T-helper 2 cell treated with Interferon-gamma antibody and Interleukin-4, amounts not matched to agents 5 μg/mL and 100 μg/mL, for 36 hours (primary cell): ENCODE data around the gene TMEM114.

Source experiments
- DNase-seq: peaks from one replicate; pipeline ENCODE4 v3.0.0; 2021; ENCODE audit warnings: low spot score
- H3K27ac Mint-ChIP-seq: one replicate; pipeline ENCODE4 v1.8.0; 2021; ENCODE audit warnings: mild to moderate bottlenecking, mixed read lengths
- H3K27me3 Mint-ChIP-seq: one replicate; pipeline ENCODE4 v1.8.0; 2021; ENCODE audit warnings: low read depth, mixed read lengths
- H3K36me3 Mint-ChIP-seq: one replicate; pipeline ENCODE4 v1.8.0; 2021; ENCODE audit warnings: low read depth, mixed read lengths
- H3K4me1 Mint-ChIP-seq: one replicate; pipeline ENCODE4 v1.8.0; 2021; ENCODE audit warnings: low read depth, mixed read lengths
- H3K4me3 Mint-ChIP-seq: one replicate; pipeline ENCODE4 v1.8.0; 2022; ENCODE audit warnings: mild to moderate bottlenecking, moderate library complexity, mixed read lengths
- H3K9me3 Mint-ChIP-seq: one replicate; pipeline ENCODE4 v1.8.0; 2021; ENCODE audit warnings: mixed read lengths

The TMEM114 gene

DNA sequence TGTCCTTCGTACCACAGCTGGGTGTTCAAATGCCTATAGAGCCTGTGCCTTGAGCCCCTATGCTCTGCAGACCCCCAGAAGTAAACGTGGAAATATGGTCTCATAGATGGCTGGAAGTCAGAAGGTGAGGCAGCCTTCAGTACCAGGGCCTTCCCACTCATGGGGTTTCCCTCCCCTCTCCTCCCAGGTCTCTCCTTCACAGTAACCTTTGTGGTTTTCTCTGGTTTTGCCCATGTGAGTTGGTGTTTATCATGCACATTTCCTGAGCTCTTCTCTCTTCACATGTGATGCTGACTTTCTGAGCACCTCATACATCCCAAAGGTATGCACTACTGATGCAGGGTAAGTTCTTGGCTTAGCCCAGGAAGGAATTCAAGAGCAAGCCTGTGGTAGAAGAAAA lies 35.4 kb downstream of the TMEM114 start:
- H3K36me3 Mint-ChIP-seq: no peaks in the 10 kb centered on the region
- no peak for DNase-seq
- H3K27me3 Mint-ChIP-seq: no peaks in the 10 kb centered on the region
- no peak overlapping the region for H3K27ac Mint-ChIP-seq
- H3K9me3 Mint-ChIP-seq: no peaks in the 10 kb centered on the region
- H3K4me1 Mint-ChIP-seq: no peaks in the 10 kb centered on the region
- H3K4me3 Mint-ChIP-seq: no peak overlapping the region

DNA sequence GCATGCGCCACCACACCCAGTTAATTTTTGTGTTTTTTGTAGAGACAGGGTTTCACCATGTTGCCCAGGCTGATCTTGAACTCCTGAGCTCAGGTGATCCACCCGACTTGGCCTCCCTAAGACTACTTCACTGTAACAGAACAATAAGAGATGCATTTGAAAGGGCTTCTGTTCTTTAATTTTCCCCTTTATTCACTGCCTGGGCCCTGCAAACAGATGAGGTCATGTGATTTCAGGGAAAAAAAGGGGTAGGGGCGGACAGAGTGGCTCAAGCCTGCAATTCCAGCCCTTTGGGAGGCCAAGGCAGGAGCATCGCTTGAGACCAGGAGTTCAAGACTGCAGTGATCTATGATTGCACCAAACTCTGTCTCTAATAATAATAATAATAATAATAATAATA lies 36.3 kb downstream of the TMEM114 start:
- H3K27me3 Mint-ChIP-seq: no peaks in the 10 kb centered on the region
- no peaks in the 10 kb centered on the region for H3K36me3 Mint-ChIP-seq
- H3K9me3 Mint-ChIP-seq: no peaks in the 10 kb centered on the region
- no peak for DNase-seq
- H3K4me1 Mint-ChIP-seq: no peaks in the 10 kb centered on the region
- H3K4me3 Mint-ChIP-seq: no peak overlapping the region
- H3K27ac Mint-ChIP-seq: no peak overlapping the region

DNA sequence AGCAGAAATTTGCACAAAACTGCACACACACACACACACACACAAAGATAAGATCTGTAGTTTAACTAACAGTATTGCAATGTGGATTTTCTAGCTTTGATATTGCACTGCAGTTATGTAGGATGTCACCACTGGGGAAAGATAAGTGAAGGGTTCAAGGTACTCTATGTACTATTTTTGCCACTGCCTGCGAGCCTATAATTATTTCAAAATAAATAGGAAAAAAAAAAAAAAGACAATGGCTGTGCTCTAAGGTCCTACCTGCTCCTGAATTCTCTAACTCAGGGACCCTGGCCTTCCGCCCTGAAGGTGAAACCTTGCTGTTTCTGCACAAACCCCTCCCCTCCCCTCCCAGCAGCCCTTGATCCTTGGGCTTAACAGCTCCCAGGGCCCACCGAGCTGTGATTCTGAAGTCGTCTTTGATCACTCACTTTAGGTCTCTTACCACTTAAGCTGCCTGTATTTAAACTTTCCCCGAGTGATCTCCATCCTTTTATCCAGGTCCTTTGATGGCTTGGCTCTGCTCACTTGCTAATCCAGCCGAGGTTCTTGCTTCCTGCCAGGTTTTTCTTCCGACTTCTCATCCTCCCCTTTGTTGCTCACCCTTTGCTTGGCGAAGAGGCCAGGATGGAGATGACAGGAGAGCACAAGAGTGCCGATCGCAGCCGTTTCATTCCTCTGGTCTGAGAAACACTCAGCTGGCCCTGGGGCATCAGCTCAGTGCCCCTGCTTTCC lies 37.7 kb downstream of the TMEM114 start:
- H3K36me3 Mint-ChIP-seq: no peaks in the 10 kb centered on the region
- no peak overlapping the region for H3K4me3 Mint-ChIP-seq
- no peaks in the 10 kb centered on the region for H3K4me1 Mint-ChIP-seq
- H3K27ac Mint-ChIP-seq: no peak overlapping the region
- DNase-seq: no peak
- no peaks in the 10 kb centered on the region for H3K9me3 Mint-ChIP-seq
- H3K27me3 Mint-ChIP-seq: no peaks in the 10 kb centered on the region

DNA sequence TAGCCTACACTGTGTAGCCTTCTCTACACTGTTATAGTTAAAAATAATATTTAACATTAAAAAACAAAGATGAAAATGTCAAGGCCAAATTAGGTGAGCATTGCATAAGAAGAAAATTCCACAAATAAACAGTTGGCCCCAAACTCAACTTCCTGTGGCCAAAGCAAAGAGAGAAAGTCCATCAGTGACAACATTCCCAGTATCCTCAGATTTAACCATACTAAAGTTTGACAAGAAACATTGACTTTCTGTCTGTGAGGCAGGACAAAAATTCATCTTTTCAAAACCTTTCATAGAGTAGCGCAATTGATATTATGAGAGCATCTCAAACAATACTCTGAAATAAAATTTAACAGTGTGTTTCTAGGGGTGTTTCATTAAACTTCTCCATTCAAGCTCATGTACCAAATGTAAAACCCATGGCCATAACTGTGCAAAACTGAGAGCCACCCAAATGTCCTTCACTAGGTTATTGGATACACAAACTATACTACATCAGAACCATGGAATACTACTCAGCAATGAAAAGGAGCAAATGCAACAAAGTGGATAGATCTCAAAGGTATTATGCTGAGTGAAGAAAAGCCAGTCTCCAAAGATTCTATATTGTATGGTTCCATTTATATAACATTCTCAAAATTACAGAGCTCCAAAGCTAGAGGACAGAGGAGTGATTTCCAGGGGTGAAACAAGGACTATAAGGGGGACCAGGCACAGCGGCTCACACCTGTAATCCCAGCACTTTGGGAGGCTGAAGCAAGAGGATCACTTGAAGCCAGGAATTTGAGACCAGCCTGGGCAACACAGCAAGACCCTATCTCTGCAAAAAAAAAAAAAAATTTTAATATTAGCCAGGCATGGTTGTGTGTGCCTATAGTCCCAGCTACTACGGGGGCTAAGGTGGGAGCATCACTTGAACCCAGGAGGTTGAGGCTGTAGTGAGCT lies 38.7 kb downstream of the TMEM114 start:
- no peaks in the 10 kb centered on the region for H3K9me3 Mint-ChIP-seq
- DNase-seq: no peak
- H3K4me3 Mint-ChIP-seq: no peak overlapping the region
- no peaks in the 10 kb centered on the region for H3K36me3 Mint-ChIP-seq
- no peaks in the 10 kb centered on the region for H3K4me1 Mint-ChIP-seq
- H3K27me3 Mint-ChIP-seq: no peaks in the 10 kb centered on the region
- H3K27ac Mint-ChIP-seq: no peak overlapping the region

DNA sequence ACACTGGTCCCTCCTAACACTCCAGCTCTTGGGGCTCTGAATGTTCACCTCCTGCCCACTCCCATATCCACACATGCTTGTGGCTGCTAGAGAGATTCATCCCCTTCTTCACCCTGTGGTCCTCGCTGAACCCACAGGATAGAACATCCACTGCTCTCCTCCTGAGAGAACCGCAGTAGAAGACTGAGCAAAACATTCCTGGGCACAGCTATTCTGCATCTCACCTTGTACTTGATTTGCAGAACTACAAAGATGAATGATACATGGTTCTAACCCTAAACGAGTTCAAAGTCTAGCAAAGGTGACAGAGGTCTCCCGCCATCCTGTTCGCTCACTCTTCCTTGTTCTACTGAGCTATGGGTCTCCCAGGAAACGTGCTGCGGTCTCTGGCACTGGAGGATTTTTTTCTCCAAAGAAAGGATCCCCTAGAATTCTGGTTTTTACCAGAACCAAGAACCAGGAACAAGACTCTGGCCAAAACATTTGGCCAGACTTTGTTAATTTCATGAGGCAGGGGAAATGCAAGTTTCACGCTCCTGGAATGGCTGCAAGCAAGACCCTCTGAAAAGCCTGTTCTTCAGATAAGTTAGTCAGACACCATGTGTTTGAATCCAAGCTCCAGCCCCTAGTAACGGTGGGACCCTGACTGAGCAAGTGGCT lies 39.5 kb downstream of the TMEM114 start:
- H3K4me3 Mint-ChIP-seq: no peak overlapping the region
- H3K27me3 Mint-ChIP-seq: no peaks in the 10 kb centered on the region
- DNase-seq: no peak
- H3K4me1 Mint-ChIP-seq: no peaks in the 10 kb centered on the region
- H3K9me3 Mint-ChIP-seq: no peaks in the 10 kb centered on the region
- no peak overlapping the region for H3K27ac Mint-ChIP-seq
- no peaks in the 10 kb centered on the region for H3K36me3 Mint-ChIP-seq

DNA sequence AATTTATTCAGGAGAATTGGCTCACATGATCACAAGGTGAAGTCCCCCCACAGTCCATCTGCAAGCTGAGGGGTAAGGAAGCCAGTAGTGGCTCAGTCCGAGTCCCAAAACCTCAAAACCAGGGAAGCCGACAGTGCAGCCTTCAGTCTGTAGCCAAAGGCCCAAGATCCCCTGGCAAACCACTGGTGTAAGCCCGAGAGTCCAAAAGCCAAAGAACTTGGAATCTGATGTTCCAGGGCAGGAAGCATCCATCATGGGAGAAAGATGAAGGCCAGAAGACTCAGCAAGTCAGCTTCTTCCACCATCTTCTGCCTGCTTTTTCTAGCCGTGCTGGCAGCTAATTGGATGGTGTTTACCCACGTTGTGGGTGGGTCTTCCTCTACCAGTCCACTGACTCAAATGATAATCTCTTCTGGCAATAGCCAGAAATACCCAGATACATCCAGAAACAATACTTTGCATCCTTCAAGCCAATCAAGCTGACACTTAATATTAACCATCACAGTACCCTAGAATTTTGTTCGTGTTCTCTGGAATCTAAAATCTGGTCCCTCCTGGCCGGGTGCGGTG lies 40.4 kb downstream of the TMEM114 start:
- H3K36me3 Mint-ChIP-seq: no peaks in the 10 kb centered on the region
- no peak overlapping the region for H3K4me3 Mint-ChIP-seq
- no peak overlapping the region for H3K27ac Mint-ChIP-seq
- no peaks in the 10 kb centered on the region for H3K4me1 Mint-ChIP-seq
- no peaks in the 10 kb centered on the region for H3K27me3 Mint-ChIP-seq
- DNase-seq: no peak
- H3K9me3 Mint-ChIP-seq: no peaks in the 10 kb centered on the region

DNA sequence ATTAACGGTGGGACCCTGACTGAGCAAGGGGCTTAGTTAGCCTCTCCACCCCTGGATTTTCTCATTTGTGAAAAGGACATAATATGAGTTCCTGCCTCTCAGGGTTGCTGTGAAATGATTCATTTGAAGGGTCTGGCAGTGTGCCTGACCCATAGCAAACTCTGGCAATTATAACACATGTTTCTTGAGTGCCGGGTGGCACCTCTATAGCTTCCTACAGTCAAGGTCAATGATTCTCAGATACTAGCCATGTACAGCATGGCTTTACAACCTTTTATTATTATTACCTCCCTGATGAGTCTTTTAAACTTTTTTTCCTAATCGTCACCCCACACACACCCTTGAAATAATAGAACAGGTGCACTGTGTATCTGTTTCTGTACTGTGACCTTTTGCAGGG lies 42.1 kb downstream of the TMEM114 start:
- H3K27me3 Mint-ChIP-seq: no peaks in the 10 kb centered on the region

DNA sequence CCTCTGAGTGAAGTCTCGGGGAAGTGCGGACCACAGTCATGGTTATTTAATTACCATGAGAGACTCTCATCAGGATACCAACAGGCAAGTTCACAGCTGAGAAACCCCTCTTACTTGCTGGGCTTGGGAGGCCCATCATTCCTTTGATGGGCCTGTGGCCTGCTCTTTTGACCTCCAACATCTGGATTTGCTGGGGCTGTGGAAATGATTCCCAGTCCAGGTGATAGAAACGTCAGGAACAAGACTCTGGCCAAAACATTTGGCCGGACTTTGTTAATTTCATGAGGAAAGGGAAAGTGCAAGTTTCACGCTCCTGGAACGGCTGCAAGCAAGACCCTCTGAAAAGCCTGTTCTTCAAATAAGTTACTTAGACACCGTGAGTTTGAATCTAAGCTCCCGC lies 42.5 kb downstream of the TMEM114 start:
- Mint-ChIP-seq H3K27ac (no peak overlapping the region), H3K9me3 (no peaks in the 10 kb centered on the region), H3K4me3 (no peak overlapping the region), H3K4me1 (no peaks in the 10 kb centered on the region), H3K27me3 (no peaks in the 10 kb centered on the region), H3K36me3 (no peaks in the 10 kb centered on the region)
- DNase-seq: no peak

More for the DNA sequence above, 42.1 kb downstream of the TMEM114 start:
- Mint-ChIP-seq H3K4me3 (no peak overlapping the region), H3K36me3 (no peaks in the 10 kb centered on the region), H3K27ac (no peak overlapping the region), H3K9me3 (no peaks in the 10 kb centered on the region), H3K4me1 (no peaks in the 10 kb centered on the region)
- DNase-seq: no peak

DNA sequence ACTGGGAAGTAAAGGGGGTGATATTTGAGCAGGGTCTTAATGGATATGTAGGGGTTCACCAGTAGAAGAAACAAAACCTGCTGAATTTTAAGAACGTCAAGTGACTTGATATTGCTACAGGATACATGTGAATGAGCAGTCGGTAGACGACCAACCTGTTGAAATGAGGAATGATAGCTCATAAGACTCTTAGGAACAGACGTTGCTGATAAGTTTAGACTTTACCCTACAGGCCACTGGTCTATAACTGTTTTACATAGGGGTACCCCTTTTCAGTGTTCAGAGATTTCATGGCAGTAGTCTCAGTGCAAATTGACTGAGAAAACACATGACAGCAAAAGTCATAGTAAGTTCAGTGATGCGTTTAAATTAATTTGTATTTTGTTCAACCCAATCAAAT lies 45.9 kb downstream of the TMEM114 start:
- no peak for DNase-seq
- Mint-ChIP-seq H3K9me3 (no peaks in the 10 kb centered on the region), H3K4me1 (no peaks in the 10 kb centered on the region), H3K27me3 (no peaks in the 10 kb centered on the region), H3K27ac (no peak overlapping the region), H3K36me3 (no peaks in the 10 kb centered on the region), H3K4me3 (no peak overlapping the region)

DNA sequence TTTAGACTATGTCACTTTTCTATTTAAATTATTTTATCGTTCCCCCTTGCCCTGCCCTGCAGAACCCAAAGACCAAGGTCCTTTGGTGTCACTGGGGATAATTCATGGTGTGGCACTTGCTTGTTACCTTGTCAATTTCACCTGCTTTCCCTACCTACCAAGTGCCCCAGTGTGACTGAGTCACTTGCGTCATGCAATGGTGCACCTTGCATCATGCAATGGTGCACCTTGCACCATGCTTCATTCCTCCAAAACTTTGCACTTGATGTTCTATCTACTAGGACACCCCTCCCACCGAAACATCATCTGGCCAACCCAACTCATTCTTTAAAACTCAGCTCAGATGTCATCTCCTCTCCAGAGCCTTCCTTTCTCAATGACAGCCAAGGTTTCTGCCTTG lies 47.1 kb downstream of the TMEM114 start:
- Mint-ChIP-seq H3K27me3 (no peaks in the 10 kb centered on the region), H3K4me1 (no peaks in the 10 kb centered on the region)
- no peak for DNase-seq

DNA sequence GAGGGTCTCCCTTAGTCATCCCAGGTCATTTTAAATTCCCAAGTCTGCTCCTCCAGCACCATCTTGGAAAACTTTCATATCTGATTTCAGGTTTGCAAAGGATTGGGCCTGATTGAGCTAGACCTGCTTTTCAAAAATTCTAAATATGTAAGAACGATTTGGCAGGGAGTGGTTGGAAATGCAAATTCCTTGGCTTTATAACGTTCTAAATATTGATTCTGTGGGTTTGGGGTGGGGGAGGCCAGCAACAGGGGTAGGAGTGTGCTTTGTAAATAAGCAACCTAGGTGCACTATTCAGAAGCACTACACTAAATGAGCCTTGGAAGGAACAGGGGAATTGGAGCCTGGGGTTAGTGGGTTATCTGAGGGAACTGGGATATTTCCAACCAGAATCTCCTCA lies 47.9 kb downstream of the TMEM114 start:
- DNase-seq: no peak
- Mint-ChIP-seq H3K4me3 (no peak overlapping the region), H3K27me3 (no peaks in the 10 kb centered on the region), H3K9me3 (no peaks in the 10 kb centered on the region), H3K36me3 (no peaks in the 10 kb centered on the region), H3K27ac (no peak overlapping the region), H3K4me1 (no peaks in the 10 kb centered on the region)

More for the DNA sequence above, 47.1 kb downstream of the TMEM114 start:
- Mint-ChIP-seq H3K9me3 (no peaks in the 10 kb centered on the region), H3K27ac (no peak overlapping the region), H3K4me3 (no peak overlapping the region), H3K36me3 (no peaks in the 10 kb centered on the region)

DNA sequence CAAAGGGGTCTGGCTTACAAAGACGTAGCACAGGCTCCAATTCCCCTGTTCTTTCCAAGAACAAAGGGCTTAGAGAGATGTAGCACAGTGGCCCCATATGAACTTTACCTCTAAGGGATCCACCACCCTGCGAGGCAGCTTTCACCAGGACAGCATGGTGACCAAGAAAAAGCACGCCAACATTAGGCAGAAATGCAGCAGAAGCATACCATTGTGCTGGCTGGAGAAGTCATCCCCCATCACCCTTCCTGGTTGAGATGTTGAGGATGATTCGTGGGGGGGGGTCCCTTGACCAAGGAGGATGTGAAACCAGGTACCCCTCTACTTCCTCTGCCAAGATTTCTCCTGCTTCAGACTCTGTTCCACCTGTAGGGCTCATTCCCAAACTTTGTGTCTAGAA lies 48.4 kb downstream of the TMEM114 start:
- H3K27me3 Mint-ChIP-seq: no peaks in the 10 kb centered on the region
- DNase-seq: no peak
- H3K9me3 Mint-ChIP-seq: no peaks in the 10 kb centered on the region
- no peak overlapping the region for H3K4me3 Mint-ChIP-seq
- H3K27ac Mint-ChIP-seq: no peak overlapping the region
- H3K36me3 Mint-ChIP-seq: no peaks in the 10 kb centered on the region
- H3K4me1 Mint-ChIP-seq: no peaks in the 10 kb centered on the region

DNA sequence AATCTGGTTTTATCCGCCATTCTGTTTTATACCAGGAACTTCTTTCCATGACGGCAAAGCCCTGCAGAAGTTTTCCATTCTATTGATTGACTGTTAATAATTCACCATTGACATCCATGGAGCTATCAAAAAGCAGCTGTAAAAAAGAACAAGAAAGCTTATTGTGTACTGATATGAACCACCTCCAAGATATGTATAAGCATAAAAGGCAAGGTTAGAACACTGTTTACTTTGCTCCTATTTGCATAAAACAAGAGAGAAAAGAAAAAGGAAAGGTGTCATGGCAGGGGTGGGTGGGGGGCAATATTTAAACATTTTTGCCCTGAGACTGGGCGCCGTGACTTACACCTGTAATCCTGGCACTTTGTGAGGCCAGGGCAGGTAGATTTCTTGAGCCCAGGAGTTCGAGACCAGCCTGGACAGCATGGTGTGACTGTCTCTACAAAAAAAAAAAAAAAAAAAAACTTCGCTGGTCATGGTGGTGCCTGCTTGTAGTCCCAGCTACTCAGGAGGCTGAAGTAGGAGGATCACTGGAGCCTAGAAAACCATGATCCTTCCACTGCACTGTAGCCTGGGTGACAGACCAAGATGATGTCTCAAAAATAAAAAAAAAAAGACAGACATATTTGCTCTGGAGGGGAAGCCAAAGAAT lies 52.5 kb downstream of the TMEM114 start:
- DNase-seq: no peak
- no peaks in the 10 kb centered on the region for H3K36me3 Mint-ChIP-seq
- H3K27me3 Mint-ChIP-seq: no peaks in the 10 kb centered on the region
- H3K4me3 Mint-ChIP-seq: no peak overlapping the region
- no peak overlapping the region for H3K27ac Mint-ChIP-seq
- H3K9me3 Mint-ChIP-seq: no peaks in the 10 kb centered on the region
- H3K4me1 Mint-ChIP-seq: no peaks in the 10 kb centered on the region
